DMS 273 treated with DMSO at 0.1 percent for 48 hours (cell line): ENCODE measurements around the gene ACTL8.

Experiments
- DNase-seq: peaks from one replicate; lab custom pipeline; 2025; lab: John Stamatoyannopoulos, UW

ACTL8 gene

GRCh38 chr1:17875882-17876280 lies 120.7 kb downstream of the ACTL8 start:
- DNase-seq = no peak
